Hepatocyte (in vitro differentiated cells): ENCODE results near the gene CLEC18C.
"Not testable (repeated sequence)": the region's sequence is repeated elsewhere in the genome, so short reads cannot be mapped to it uniquely, and the experiment has no call there.

ENCODE experiments used
- CTCF ChIP-seq: fragments of 200-600 bp; sonication (generic); IDR thresholded peaks from 2 replicates; pipeline ENCODE4 v1.5.1; 2016; ENCODE audit warnings: antibody characterized with exemption, mild to moderate bottlenecking; ENCODE audit not compliant: poor library complexity
- EZH2 ChIP-seq: fragments of 200-600 bp; sonication (generic); IDR thresholded peaks from 2 replicates; pipeline ENCODE4 v1.6.1; 2016; ENCODE audit warnings: antibody characterized with exemption, mild to moderate bottlenecking, borderline replicate concordance
- EZH2phosphoT487 ChIP-seq: fragments of 200-600 bp; sonication (generic); IDR thresholded peaks from one replicate; pipeline ENCODE4 v1.6.1; 2018; ENCODE audit warnings: antibody characterized with exemption, mild to moderate bottlenecking, low read depth, moderate library complexity; ENCODE audit not compliant: unreplicated experiment, severe bottlenecking

DNA sequence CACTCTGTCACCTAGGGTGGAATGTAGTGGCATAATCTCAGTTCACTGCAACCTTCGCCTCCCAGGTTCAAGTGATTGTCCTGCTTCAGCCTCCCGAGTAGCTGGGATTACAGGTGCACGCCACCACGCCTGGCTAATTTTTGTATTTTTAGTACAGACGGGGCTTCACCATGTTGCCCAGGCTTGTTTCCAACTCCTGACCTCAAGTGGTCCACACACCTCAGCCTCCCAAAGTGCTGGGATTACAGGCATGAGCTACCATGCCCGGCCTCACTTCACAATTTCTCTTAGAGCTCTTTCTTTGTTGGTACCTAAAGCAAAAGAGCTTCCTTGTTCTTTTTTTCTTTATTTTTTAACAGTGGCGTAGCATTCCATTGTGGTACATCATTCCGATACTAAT is 24.3 kb upstream of the CLEC18C start:
- not testable (repeated sequence) for TF ChIP-seq CTCF, EZH2, EZH2phosphoT487
